Left ventricle myocardium inferior (tissue), 1 donor: Measurements from ENCODE around the gene CCDC57. TPM values are rescaled to one million over a fixed set of nuclear protein-coding genes. Genes with fewer than 3 reads are reported as not detected.

Experiments used
- DNase-seq: peaks from one replicate; pipeline ENCODE4 v3.0.0-alpha.2; 2020
- H3K27ac ChIP-seq: fragments of 200-600 bp; replicated peaks from 2 replicates; pipeline ENCODE4 v1.8.0; 2021
- H3K27me3 ChIP-seq: fragments of 200-600 bp; 2 replicates; pipeline ENCODE4 v1.8.0; 2021; ENCODE audit warnings: low read depth
- H3K36me3 ChIP-seq: fragments of 200-600 bp; 2 replicates; pipeline ENCODE4 v1.8.0; 2021
- H3K4me1 ChIP-seq: fragments of 200-600 bp; 2 replicates; pipeline ENCODE4 v1.8.0; 2021
- H3K4me3 ChIP-seq: fragments of 200-600 bp; 2 replicates; pipeline ENCODE4 v1.8.0; 2021; ENCODE audit warnings: mild to moderate bottlenecking, moderate library complexity
- H3K9me3 ChIP-seq: fragments of 200-600 bp; replicated peaks from 2 replicates; pipeline ENCODE4 v1.8.0; 2021
- intact Hi-C: fragments of 100-400 bp; cut with micrococcal nuclease; formaldehyde crosslinking; loops from one replicate; pipeline ENCODE4 v1.11.0; 2022
- total RNA-seq: library from RNA; stranded (reverse); fragmentation: NEBNext Ultra II Directional; extraction: Animal tissue kit (Norgen Biotek cat#: 25700); gene quantifications from one replicate; pipeline ENCODE4 v1.2.1, GENCODE V29; 2021
- TF ChIP-seq, protein P1 (sequence below): fragments of 200-600 bp; IDR thresholded peaks from 2 replicates; pipeline ENCODE4 v1.8.0; 2021; ENCODE audit warnings: antibody characterized with exemption, mild to moderate bottlenecking, borderline replicate concordance
- donor health status: DM: no; HTN: yes; CAD: no; lungs with severe emphysema.

Gene CCDC57
- total RNA-seq, 1 donor from 2014 or later: 8.1 TPM

DNA sequence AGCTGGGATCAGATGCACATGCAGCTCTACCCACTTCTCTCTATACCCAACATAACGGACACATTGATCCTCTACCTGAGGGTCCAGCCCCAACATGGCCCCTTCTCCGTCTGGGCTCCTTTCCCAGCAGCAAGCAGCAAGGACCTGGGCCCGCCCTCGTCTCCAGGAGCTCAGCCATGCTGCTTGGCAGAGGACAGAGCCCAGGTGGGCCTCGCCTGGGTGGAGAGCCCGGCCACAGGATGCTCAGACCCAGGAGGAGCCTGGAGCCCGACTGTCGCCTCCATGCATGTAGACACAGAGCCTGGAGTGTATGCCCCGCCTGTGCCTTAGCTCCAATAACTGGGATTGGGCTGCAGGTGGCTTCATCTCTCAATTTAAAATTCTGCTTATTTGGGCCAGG is 57.0 kb downstream of the CCDC57 start:
- DNase-seq: no peak
- Histone ChIP-seq H3K36me3 (peaks cover 21% of the 10 kb centered on the region), H3K4me3 (no peak overlapping the region), H3K4me1 (no peaks in the 10 kb centered on the region), H3K27me3 (no peaks in the 10 kb centered on the region), H3K9me3 (no peaks in the 10 kb centered on the region), H3K27ac (no peak overlapping the region)
- TF ChIP-seq, protein P1, sequence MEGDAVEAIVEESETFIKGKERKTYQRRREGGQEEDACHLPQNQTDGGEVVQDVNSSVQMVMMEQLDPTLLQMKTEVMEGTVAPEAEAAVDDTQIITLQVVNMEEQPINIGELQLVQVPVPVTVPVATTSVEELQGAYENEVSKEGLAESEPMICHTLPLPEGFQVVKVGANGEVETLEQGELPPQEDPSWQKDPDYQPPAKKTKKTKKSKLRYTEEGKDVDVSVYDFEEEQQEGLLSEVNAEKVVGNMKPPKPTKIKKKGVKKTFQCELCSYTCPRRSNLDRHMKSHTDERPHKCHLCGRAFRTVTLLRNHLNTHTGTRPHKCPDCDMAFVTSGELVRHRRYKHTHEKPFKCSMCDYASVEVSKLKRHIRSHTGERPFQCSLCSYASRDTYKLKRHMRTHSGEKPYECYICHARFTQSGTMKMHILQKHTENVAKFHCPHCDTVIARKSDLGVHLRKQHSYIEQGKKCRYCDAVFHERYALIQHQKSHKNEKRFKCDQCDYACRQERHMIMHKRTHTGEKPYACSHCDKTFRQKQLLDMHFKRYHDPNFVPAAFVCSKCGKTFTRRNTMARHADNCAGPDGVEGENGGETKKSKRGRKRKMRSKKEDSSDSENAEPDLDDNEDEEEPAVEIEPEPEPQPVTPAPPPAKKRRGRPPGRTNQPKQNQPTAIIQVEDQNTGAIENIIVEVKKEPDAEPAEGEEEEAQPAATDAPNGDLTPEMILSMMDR: no peak
- intact Hi-C loops: no loop called here

DNA sequence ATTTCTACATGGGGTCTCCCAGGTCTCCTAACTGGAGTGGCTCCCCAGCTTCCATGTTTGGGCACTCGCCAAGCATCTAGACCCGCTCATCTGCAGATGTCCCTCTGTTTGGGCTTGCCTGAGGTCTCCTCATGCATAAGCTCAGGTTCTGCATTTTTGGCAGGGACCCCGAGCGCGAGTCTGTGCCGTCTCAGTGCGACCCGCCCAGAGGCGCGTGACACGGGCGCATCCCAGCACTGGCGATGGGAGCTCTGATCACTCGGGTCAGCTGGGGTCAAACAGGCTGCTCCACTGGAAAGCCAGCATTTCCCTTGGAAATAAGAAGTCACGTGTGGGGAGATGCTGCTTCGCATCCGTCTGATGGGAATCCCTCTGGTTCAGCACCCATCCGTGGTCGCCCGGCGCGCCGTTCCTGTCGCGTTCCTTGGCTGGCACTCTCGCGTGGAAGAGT is 57.7 kb downstream of the CCDC57 start:
- Histone ChIP-seq H3K27me3 (no peaks in the 10 kb centered on the region), H3K4me1 (no peaks in the 10 kb centered on the region), H3K36me3 (peaks cover 15% of the 10 kb centered on the region), H3K9me3 (no peaks in the 10 kb centered on the region), H3K4me3 (no peak overlapping the region), H3K27ac (no peak overlapping the region)
- TF ChIP-seq, protein P1: no peak
- intact Hi-C loops: no loop called here
- no peak for DNase-seq

DNA sequence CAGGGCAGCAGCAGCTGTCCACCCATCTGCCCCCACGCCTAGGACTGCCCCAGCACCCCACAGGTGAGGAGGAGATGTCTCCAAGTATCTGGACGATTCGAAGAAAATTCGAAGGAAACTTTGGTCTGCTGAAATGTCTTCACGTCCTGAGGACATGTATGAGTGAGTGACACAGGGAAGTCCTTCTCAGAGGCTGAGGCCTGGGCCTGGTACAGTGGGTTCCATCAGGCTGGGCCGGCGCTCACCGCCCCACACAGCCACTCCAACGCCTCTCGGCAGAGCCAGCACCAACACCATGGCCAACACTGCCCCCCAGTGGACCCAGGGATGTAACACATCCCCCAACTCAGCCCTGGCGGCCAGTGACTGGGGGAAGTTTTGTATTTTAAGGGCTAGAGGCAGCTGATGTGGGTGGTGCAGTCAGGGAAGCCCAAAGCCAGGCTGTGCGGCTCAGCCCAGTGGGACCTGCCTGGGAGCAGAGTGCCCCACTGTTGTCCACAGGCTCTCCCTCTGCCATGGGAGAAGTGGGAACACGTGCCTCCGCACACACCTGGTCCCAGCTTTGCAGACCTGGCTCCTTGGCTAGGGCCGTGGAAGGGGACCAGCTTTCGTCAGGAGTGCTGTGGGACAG is 58.8 kb downstream of the CCDC57 start:
- peaks cover 7% of the 10 kb centered on the region for H3K36me3 ChIP-seq
- intact Hi-C loops: no loop called here
- no peaks in the 10 kb centered on the region for H3K9me3 ChIP-seq
- no peaks in the 10 kb centered on the region for H3K27me3 ChIP-seq
- TF ChIP-seq, protein P1: peak; percentile 95
- H3K4me1 ChIP-seq: no peaks in the 10 kb centered on the region
- no peak overlapping the region for H3K27ac ChIP-seq
- H3K4me3 ChIP-seq: no peak overlapping the region
- DNase-seq: peak; percentile 77

DNA sequence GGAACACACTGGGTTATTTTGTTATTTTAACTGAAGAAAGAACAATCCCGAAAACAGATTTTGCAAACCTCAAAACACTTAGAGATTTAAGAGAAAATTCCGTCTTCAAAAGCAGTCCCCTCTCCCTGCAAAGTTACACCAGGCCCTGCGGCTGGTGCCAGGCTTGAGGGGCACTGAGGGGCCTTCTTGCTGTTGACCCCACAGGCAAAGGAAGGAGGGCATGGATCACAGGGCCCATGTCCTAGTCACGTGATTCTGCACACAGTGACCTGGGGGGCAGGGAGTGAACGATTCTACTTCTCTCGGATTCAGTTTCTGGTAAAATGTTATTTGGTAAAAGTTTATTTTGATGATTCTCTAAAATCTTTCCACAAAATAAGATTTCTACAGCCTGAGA is 59.3 kb downstream of the CCDC57 start:
- DNase-seq: no peak
- H3K27ac ChIP-seq: no peak overlapping the region
- no peaks in the 10 kb centered on the region for H3K27me3 ChIP-seq
- no peaks in the 10 kb centered on the region for H3K9me3 ChIP-seq
- no peaks in the 10 kb centered on the region for H3K4me1 ChIP-seq
- intact Hi-C loops: no loop called here
- TF ChIP-seq, protein P1: no peak
- H3K36me3 ChIP-seq: peaks cover 6% of the 10 kb centered on the region
- no peak overlapping the region for H3K4me3 ChIP-seq

DNA sequence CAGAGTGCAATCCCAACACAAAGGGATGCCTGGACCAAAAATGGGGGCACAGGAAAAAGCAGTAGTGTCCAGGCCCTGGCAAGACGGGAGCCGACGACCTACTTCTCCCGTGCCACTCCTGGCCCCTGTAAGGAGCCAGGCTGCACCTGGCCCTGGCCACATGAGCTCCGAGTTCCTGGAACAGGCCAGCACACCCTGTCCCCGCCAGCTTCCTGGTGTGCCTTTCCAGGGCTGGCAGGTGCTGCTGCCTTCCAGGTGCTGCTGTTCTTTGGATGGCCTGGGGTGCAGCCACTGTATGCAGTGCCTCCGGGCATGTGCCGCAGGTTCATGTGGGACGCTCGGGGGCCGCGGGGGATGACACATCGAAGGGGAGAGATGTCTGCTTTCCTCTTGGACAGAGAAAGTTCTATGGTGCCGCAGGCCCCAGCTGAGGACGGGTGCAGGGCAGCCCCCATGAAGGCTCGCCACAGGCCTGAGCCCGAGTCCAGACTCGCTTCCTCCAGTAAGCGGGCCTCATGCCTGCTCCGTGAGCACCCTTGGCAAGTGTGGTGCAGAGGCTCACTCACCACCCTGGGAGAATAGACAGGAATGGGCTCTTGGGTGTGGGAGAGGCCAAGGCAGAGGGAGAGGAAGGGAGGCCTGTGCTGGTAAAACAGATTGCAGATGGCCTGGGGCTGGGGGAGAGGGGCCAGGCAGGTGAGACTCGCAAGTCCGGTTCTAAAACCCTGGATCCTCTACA is 59.9 kb downstream of the CCDC57 start:
- Histone ChIP-seq H3K4me1 (no peaks in the 10 kb centered on the region), H3K36me3 (peaks cover 6% of the 10 kb centered on the region), H3K27me3 (no peaks in the 10 kb centered on the region), H3K27ac (no peak overlapping the region), H3K4me3 (no peak overlapping the region), H3K9me3 (no peaks in the 10 kb centered on the region)
- DNase-seq: no peak
- intact Hi-C loops: no loop called here
- TF ChIP-seq, protein P1: no peak
